B cell (primary cell): ENCODE measurements around the gene EDN1. TPM values are rescaled to one million over a fixed set of nuclear protein-coding genes. Genes with fewer than 3 reads are reported as not detected.

Experiments used
- ATAC-seq: fragments of 200-7000 bp; cut with Tn5 transposase; one replicate; pipeline ENCODE4 v1.10.0; 2021; ENCODE audit warnings: low read depth, mild to moderate bottlenecking, moderate number of reproducible peaks, moderate library complexity
- CTCF ChIA-PET: fragments of 350-600 bp; sonication (Branson Sonifier 250); formaldehyde crosslinking; loops from one replicate; lab custom pipeline; 2021; ENCODE audit warnings: antibody characterized with exemption, inconsistent platforms; lab: Charles Lee
- POLR2A ChIA-PET: fragments of 350-600 bp; sonication (Branson Sonifier 250); formaldehyde crosslinking; loops from one replicate; lab custom pipeline; 2021; ENCODE audit warnings: antibody characterized with exemption; lab: Charles Lee
- DNase-seq: peaks from one replicate; pipeline ENCODE4 v3.0.0; 2013
- H2AFZ ChIP-seq: 2 replicates; pipeline ENCODE4 v1.6.1; 2012; ENCODE audit warnings: mild to moderate bottlenecking, low read depth, low read length; ENCODE audit not compliant: insufficient read depth, poor library complexity, severe bottlenecking
- H3K27ac ChIP-seq, 2 donors: 1 replicate in 1 of 2; 2 replicates in 1 of 2; pipeline ENCODE4 v1.5.1; 2012 to 2013; ENCODE audit warnings: low read length in 2 of 2, mild to moderate bottlenecking in 2 of 2, moderate library complexity in 1 of 2
- H3K27me3 ChIP-seq, 4 experiments: fragments of 200-600 bp in 1 of 4; sonication (generic) in 1 of 4; replicated peaks in 1 of 4; 1 replicate in 2 of 4; 2 replicates in 2 of 4; pipeline versions ENCODE4 v1.6.1 to v1.7.0; 2013 to 2016; ENCODE audit warnings: low read length in 3 of 4, mild to moderate bottlenecking in 2 of 4, mixed read lengths in 1 of 4, moderate library complexity in 1 of 4; ENCODE audit not compliant: insufficient read depth in 4 of 4, control insufficient read depth in 3 of 4; ENCODE audit errors: control extremely low read depth in 1 of 4
- H3K36me3 ChIP-seq, 2 experiments: replicated peaks in 1 of 2; 1 replicate in 1 of 2; 2 replicates in 1 of 2; pipeline versions ENCODE4 v1.6.1 to v1.7.1; 2013; ENCODE audit warnings: low read length in 1 of 2; ENCODE audit not compliant: insufficient read depth in 2 of 2, control insufficient read depth in 1 of 2; ENCODE audit errors: control extremely low read depth in 1 of 2, extremely low read depth in 1 of 2
- H3K4me1 ChIP-seq, 2 donors: fragments of 200-600 bp in 1 of 2; sonication (generic) in 1 of 2; 1 replicate in 1 of 2; 2 replicates in 1 of 2; pipeline versions ENCODE4 v1.5.1 to v1.6.1; 2013 to 2017; ENCODE audit warnings: low read length in 2 of 2; ENCODE audit not compliant: control insufficient read depth in 2 of 2, insufficient read depth in 2 of 2
- H3K4me2 ChIP-seq: replicated peaks from 2 replicates; pipeline ENCODE3; 2012; ENCODE audit warnings: mild to moderate bottlenecking, low read depth, low read length; ENCODE audit not compliant: poor library complexity, severe bottlenecking
- H3K4me3 ChIP-seq, 5 experiments: fragments of 200-600 bp in 1 of 5; sonication (generic) in 1 of 5; 1 replicate in 3 of 5; 2 replicates in 2 of 5; pipeline versions ENCODE4 v1.5.1 to v1.7.0; 2011 to 2016; ENCODE audit warnings: low read length in 4 of 5, mild to moderate bottlenecking in 4 of 5, low read depth in 2 of 5, control low read depth in 1 of 5, moderate library complexity in 1 of 5; ENCODE audit not compliant: insufficient read depth in 1 of 5; ENCODE audit errors: control extremely low read depth in 1 of 5, extremely low read depth in 1 of 5
- H3K79me2 ChIP-seq: fragments of 200-600 bp; sonication (generic); one replicate; pipeline ENCODE4 v1.6.0; 2016; ENCODE audit warnings: low read length; ENCODE audit not compliant: control insufficient read depth, insufficient read depth
- H3K9ac ChIP-seq: fragments of 200-600 bp; sonication (generic); 2 replicates; pipeline ENCODE4 v1.6.1; 2017; ENCODE audit warnings: mild to moderate bottlenecking, low read length, moderate library complexity
- H3K9me3 ChIP-seq, 3 donors: one replicate each; pipeline versions ENCODE4 v1.6.1 to v1.7.1; 2013; ENCODE audit warnings: low read length in 2 of 3; ENCODE audit not compliant: control insufficient read depth in 2 of 3, insufficient read depth in 1 of 3; ENCODE audit errors: control extremely low read depth in 1 of 3
- H4K20me1 ChIP-seq: 2 replicates; pipeline ENCODE4 v1.6.0; 2012; ENCODE audit warnings: mild to moderate bottlenecking, low read length; ENCODE audit not compliant: insufficient read depth, control insufficient read depth, poor library complexity, severe bottlenecking
- H3K27ac Mint-ChIP-seq: one replicate; pipeline ENCODE4 v1.8.0; 2021; ENCODE audit warnings: mixed read lengths
- H3K27me3 Mint-ChIP-seq: one replicate; pipeline ENCODE4 v1.8.0; 2021; ENCODE audit warnings: mixed read lengths
- H3K4me1 Mint-ChIP-seq: one replicate; pipeline ENCODE4 v1.8.0; 2021; ENCODE audit warnings: mixed read lengths
- H3K4me3 Mint-ChIP-seq: one replicate; pipeline ENCODE4 v1.8.0; 2021; ENCODE audit warnings: mixed read lengths
- H3K9me3 Mint-ChIP-seq: one replicate; pipeline ENCODE4 v1.8.0; 2022; ENCODE audit warnings: mixed read lengths; ENCODE audit not compliant: insufficient read depth
- CTCF ChIP-seq: fragments of 200-600 bp; IDR thresholded peaks from one replicate; pipeline ENCODE4 v1.8.0; 2022; ENCODE audit warnings: antibody characterized with exemption, mild to moderate bottlenecking
- EZH2 ChIP-seq: IDR thresholded peaks from 2 replicates; pipeline ENCODE4 v1.6.1; 2012; ENCODE audit warnings: borderline replicate concordance, low read depth, mild to moderate bottlenecking, moderate library complexity, low read length; ENCODE audit not compliant: insufficient read depth, poor library complexity, severe bottlenecking
- WGBS: methylation state at CpG from one replicate; pipeline ENCODE4 v1.1.5; 2013; ENCODE audit warnings: missing lambda C conversion rate; ENCODE audit not compliant: insufficient coverage; 5-methylcytosine and 5-hydroxymethylcytosine counted together
- intact Hi-C: fragments of 100-400 bp; cut with micrococcal nuclease; formaldehyde crosslinking; loops from one replicate; pipeline ENCODE4 v1.10.0; 2022
- polyA plus RNA-seq: library from polyadenylated mRNA; depleted of rRNA; stranded (reverse); fragments of >200 nt; gene quantifications from 2 replicates; pipeline ENCODE4 v1.2.3, GENCODE V29; 2012
- total RNA-seq, 2 donors: library from RNA; stranded (reverse); fragments of 120-200 nt in 1 of 2; gene quantifications; 1 replicate in 1 of 2; 2 replicates in 1 of 2; pipeline versions ENCODE4 v1.2.3 to v1.2.4, GENCODE V29; 2013 to 2022

Gene EDN1
- total and polyA plus RNA-seq, 2 donors (not counting 1 experiment from before 2014, with no cell fraction given) = 1.4 to 2.1 TPM

- H3K9ac ChIP-seq = no peak overlapping the region
- DNase-seq (no peak), ATAC-seq (no peak)
- H3K4me3 Mint-ChIP-seq = no peak overlapping the region
- TF ChIP-seq CTCF = no peak
- no peak for TF ChIP-seq EZH2
- H3K4me1 ChIP-seq = no peaks in the 10 kb centered on the region
- intact Hi-C loops = no loop called here
- H3K27me3 ChIP-seq = no peaks in the 10 kb centered on the region
- no peaks in the 10 kb centered on the region for H3K4me1 Mint-ChIP-seq
- no peaks in the 10 kb centered on the region for H3K9me3 Mint-ChIP-seq
- no peak overlapping the region for H2AFZ ChIP-seq
- H3K36me3 ChIP-seq = no peaks in the 10 kb centered on the region
- peaks cover 4% of the 10 kb centered on the region for H3K27me3 Mint-ChIP-seq
- no peaks in the 10 kb centered on the region for H4K20me1 ChIP-seq
- peaks cover 0 to 8% (median 8%) of the 10 kb centered on the region in 3 donors for H3K9me3 ChIP-seq
- 98% methylated on average over 6 of the region's 8 CpGs for WGBS
- H3K27ac Mint-ChIP-seq = no peak overlapping the region
- no peak overlapping the region for H3K4me3 ChIP-seq
- no peak overlapping the region for H3K27ac ChIP-seq
- CTCF ChIA-PET = no interaction called here
- H3K4me2 ChIP-seq = no peak overlapping the region
- POLR2A ChIA-PET = no interaction called here
- no peaks in the 10 kb centered on the region for H3K79me2 ChIP-seq
Observed at GRCh38 chr6:12313992-12314589, 23.9 kb downstream of the EDN1 start.

DNA sequence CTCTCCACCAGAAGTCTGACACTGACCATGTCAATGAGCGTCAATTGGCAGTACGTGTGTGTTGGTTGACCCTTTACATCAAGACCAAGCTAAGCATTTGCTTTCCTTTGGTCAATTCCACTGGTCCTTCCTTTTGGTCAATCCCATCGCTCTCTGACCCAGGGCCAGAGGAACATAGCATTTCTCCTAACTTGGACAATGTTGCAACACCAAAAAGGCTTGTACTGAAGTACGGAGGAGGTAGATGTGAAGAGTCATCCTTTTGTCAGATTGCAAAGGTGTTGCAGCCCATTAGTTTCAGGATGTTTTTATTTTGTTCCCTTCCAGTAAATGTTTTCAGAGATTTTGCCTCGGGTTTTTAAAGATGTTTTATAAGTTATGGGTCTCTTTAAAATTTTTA is 24.6 kb downstream of the EDN1 start:
- no peak overlapping the region for H3K4me2 ChIP-seq
- POLR2A ChIA-PET = no interaction called here

More for the DNA sequence above, 24.6 kb downstream of the EDN1 start:
- Mint-ChIP-seq H3K4me3 (no peak overlapping the region), H3K9me3 (no peaks in the 10 kb centered on the region), H3K27ac (no peak overlapping the region), H3K27me3 (peaks cover 4% of the 10 kb centered on the region), H3K4me1 (no peaks in the 10 kb centered on the region)
- Histone ChIP-seq H3K4me1 (no peaks in the 10 kb centered on the region), H3K27ac (no peak overlapping the region), H3K27me3 (no peaks in the 10 kb centered on the region), H3K9ac (no peak overlapping the region), H3K4me3 (no peak overlapping the region), H4K20me1 (no peaks in the 10 kb centered on the region), H3K79me2 (no peaks in the 10 kb centered on the region), H3K9me3 (peaks cover 0 to 8% (median 8%) of the 10 kb centered on the region in 3 donors), H2AFZ (no peak overlapping the region), H3K36me3 (no peaks in the 10 kb centered on the region)
- no peak for TF ChIP-seq CTCF
- no peak for TF ChIP-seq EZH2
- CTCF ChIA-PET = no interaction called here
- no peak for ATAC-seq
- 100% methylated on average over 2 of the region's 5 CpGs for WGBS
- intact Hi-C loops = no loop called here
- no peak for DNase-seq
